HG03432 (cell line): ENCODE data around the gene COQ7.

Source experiments
- ATAC-seq: cut with Tn5 transposase; IDR thresholded peaks from one replicate; pipeline ENCODE4 v1.9.1; 2021; ENCODE audit warnings: mild to moderate bottlenecking, moderate library complexity; ENCODE audit not compliant: unreplicated experiment

COQ7 gene

DNA sequence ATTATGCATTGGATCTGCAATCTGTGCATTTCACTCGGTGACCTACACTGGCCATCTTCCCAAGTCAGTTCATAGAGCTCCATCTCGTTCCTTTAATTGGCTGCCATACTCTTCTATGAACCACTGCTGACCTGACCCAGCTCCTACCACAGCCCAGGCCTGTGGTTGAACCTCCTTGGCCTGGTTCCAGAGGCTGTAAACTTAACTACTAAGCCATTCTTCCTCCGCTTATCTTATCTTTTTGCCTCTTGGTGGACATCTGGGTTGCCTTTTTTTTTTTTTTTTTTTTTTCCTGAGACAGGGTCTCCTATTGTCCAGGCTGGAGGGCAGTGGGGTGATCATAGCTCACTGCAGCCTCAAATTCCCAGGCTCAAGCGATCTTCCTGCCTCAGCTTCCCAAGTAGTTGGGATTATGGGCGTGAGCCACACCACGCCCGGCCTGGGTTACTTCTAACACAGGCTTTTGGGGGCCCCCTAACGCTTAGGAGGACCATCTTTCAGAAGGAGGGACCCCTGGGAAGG, 18.3 kb downstream of the COQ7 start:
- no peak for ATAC-seq

DNA sequence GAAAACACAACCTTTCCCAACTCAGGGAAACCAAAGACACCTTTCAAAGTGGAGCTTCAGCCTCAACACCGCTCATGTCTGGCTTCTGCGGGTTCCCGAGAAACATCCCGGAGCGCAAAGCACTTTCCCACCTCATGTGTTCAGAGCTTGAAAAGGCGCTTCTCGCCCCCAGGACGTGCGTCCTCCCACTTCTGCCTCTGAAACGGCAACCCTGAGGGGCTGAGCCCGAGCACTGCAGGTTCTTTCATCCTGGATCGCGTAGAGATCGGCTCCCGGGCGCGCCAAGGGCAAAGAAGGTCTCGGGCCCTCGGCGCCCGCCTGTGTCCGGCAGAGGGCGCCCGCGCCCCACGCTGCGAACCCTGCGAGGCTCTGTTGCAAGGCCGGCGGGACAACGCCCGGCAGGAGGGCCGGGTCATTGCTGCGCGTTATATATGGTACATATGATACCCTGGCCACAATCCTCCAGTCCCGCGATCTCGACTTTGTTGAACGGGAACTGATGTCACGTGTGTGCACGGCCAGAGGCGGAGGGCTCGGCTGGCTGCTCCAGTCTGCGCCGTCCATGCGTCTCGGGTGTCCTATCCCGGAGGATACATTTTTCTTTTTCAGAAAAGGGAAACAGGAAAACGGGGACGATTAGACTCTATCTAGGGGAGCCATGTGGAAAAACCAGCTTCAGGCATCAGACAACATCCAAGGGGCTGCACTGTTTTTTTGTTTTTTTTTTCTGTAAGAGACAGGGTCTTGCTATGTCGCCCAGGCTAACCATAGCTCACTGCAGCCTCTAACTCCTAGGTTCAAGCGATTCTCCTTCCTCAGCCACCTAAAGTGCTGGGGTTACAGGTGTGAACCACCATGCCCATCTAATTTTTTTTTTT, 19.1 kb downstream of the COQ7 start:
- peak; percentile 87 for ATAC-seq

DNA sequence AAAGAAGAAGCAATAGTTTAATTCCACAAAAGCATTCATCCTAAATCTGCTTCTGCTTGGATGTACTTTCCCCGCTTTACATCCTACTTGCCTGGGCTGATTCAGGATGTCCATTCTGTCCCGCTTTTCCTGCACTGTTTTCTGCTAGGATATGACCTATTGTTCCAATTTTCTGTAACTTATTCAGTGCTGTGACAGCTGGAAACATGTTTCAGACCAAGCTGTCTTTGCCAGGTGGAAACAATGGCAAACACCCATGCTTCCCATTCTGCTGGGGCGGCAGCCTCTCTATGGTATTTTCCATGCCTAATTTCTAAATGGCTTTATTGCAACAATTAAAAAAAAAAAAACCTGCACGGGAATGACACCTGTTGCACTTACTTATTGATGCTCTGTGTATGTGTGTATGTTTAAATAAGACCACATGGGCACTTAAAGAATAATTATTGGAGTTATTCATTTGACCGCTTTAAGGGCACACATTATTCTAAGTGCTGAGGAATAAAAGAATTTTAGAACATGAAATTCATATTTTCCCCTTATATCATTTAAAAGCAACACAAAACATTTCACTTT, 21.0 kb downstream of the COQ7 start:
- ATAC-seq: no peak

DNA sequence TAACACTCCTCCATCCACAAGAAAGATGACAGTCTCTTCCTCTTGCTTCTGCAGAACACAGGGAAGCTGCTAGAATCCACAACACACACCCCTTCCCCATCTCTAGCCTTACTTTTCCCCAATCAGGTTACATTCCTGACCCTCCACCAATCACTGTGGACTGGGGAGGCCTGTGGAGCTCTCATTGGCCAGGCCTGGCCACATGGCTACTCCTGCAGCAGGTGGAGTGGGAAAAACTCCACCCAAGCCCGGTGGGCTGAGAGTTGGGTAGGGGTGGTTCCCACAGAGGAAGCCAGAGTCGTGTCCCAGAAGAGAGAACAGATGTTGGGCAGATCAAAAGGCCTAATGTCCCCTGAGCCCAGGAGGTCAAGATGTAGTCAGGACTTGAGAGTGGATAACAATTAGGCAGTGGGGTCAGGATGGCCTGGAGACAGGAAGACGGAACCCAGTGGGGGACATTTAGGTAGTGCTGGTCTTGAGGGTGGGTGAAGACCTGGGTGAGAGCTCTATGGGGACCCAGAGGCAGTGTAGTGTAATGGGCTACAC, 22.1 kb downstream of the COQ7 start:
- no peak for ATAC-seq

DNA sequence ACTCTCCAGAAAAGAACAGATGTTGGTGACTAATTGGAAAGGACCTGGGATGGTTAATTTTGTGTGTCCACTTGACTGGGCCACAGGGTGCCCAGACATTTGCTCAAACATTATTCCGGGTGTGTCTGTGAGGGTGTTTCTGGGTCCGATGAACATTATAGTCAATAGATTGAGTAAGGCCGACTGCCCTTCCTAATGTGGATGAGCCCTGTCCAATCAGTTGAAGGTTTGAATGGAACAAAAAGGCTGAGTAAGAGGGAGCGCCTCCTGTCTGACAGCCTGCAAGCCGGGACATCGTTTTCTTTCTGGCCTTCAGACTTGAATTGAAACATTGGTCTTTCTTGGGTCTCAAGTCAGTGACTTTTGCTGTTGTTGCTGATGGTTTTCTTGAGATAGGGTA, 23.5 kb downstream of the COQ7 start:
- no peak for ATAC-seq

DNA sequence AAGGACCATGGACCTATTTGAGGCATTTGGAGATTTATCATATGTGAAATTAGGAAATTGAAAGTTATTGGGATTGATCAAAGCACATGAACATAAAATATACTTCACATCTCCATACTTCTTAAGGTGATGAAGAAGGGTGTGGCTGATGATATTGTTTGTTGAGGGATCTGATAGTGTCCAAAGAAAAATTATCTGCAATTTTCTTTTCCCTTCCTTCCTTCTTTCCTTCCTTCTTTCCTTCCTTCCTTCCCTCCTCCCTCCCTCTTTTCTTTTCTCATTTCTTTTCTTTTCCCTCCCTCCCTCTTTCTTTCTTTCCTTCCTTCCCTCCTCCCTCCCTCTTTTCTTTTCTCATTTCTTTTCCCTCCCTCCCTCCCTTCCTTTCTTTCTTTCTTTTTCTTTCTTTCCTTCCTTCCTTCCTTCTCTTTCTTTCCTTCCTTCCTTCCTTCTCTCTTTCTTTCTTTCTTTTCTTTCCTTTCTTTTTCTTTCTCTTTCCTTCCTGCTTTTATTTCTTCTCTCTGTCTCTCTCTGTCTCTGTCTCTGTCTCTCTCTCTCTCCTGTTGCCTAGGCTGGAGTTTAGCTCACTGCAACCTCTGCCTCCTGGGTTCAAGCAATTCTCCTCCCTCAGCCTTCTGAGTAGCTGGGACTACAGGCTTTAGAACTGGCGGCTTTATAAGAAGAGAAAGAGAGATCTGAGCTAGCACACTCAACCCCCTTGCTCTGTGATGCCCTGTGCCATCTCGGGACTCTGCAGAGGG, 25.4 kb downstream of the COQ7 start:
- no peak for ATAC-seq

DNA sequence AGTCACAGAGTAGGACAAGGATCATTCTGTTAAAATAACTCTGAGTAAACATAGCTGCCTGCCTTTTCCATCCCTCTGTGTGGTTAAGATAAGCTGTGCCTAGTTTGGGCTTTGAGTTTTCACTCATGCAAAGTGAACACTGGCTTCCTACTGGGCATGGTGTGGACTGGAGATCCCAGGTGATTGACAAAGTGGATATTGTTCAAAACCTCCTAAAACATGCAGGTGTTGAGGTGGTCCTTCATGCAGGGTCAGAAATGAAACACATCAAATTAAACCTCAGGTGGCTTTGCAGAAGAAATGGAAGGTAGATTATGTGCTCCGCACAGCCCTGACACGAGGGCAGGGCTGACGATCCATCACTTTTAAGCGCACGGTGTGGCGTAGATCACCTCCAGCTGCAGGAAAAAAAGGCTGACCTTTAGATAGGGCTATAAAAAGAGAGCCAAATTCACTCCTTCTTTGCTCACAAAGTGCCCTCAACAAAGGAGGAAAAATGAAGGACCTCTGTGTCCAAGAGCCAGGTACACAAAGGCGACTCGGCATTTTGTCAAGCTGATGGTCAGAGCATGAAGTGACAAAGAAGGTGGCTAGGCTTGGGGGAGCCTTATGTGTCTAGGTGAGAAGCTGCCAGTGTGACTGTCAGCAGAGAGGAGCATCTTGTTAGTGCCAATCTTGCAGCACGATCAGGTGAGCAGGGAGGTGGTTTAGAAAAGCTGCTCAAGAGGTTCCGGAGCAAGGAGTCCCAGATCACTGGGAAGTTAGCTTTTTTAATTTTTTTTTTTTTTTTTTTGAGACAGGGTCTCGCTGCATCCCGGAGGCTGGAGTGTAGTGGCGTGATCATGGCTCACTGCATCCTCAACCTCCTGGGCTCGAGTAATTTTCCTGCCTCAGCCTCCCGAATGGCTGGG, 26.5 kb downstream of the COQ7 start:
- no peak for ATAC-seq

DNA sequence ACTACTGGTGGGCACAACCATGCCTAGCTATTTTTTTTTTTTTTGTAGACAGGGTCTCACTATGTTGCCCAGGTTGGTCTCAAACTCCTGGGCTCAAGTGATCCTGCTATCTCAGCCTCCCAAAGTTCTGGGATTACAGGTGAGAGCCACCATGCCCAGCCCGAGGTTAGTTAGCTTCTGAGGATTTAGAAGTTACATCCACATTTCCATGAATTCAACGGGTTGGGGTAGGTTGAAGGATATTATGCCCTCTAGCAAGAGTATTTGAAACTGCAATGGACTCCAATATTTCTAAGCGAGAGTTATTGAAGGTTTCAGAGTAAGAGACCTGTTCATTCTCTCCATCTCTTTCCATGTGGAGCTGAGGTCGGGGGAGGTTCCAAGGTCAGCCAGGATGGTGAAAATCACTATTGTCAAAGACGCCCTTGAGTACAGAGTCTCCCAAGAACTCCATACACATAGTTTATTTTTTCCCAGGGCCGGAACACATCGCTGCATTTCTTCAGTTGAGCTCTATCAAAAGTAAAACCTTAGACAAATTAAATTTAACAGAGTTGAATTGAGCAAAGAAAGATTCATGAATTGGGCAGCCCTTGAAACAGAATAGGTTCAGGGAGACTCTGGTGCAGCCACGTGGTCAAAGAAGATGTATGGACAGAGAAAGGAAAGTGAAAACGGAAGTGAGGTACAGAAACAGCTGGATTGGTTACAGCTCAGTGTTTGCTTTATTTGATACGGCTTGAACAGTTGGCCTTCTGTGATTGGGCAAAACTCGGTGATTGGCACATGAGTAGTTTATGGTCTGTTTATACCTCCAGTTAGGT, 27.3 kb downstream of the COQ7 start:
- ATAC-seq: no peak

DNA sequence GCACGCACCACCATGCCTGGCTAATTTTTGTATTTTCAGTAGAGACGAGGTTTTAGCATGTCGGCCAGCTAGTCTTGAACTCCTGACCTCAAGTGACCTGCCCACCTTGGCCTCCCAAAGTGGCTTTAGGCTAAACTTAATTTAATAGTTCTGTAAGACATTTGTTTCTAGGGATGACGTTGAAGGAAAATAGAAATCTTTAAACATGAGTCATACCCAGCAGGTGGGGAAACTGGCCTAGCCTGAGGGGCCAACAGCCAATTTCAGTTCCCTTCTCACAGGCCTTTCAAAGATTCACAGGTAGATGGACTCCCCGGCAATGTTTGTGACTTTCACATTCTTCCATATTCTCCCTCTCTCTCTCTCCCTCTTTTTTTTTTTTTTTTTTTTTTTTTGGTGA, 28.2 kb downstream of the COQ7 start:
- no peak for ATAC-seq

DNA sequence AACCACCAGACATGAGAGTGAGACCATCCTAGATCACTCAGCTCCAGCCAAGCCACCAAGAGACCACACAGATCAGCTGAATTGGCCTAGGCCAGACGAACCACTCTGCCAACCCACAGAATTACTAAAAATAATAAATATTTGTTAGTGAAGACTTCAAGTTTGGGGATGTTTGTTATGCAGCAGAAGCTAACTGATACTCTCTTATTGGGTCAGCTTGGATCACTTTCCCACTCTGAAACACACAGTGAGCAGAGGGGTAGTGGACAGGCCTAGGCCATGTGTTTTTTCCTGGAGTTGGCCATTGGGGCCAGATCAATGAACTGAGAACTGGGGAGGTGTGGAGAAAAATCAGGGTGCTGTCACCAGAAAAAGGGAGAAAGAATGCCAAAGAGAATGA, 30.8 kb downstream of the COQ7 start:
- ATAC-seq: no peak

DNA sequence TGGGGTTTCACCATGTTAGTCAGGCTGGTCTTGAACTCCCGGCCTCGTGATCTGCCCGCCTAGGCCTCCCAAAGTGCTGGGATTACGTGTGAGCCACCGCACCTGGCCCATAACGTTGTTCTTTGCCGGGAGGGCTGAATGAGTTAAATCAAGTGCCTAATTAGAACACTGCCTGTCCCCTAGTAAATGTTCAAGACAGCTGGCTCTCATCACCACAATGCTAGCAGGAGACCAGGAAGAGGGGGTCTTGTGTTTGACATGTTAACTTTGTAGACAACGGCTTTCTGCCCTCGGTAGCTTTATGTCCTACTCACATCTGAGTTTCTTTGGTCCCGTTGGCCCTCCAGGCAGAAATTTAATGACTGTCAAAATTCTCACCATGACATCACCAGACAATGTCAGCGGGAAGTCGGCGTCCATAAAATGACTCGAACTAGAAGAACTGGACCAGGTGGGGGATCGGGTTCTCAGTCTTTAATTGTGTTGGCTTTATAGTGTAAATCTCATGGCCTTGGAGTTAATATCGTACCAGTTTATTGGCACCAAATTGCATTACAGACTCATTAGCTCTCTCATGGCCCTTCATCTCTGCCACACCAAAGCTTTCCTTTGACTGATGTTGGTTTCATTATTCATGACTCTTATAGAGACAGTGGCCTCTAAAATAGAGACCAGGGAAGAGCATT, 34.9 kb downstream of the COQ7 start:
- no peak for ATAC-seq

DNA sequence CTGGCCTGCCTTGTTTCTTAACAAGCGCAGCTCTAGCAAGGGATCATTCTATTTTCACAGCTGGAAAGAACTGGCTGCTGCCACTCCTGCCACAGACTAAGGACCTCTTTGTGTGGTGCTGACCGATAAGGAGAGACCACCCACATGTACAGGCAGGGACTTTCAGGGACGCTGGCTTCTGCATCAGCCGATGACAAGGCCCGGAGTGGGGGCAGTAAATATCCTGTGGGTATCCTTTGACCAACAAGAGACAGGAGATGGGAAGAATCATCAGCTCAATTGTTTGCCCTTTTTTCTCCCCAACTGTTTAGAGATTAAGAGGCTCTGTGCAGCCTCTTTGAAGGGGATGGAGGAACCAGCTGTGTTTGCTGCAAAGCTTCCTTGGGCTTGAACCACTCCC, 37.2 kb downstream of the COQ7 start:
- no peak for ATAC-seq

DNA sequence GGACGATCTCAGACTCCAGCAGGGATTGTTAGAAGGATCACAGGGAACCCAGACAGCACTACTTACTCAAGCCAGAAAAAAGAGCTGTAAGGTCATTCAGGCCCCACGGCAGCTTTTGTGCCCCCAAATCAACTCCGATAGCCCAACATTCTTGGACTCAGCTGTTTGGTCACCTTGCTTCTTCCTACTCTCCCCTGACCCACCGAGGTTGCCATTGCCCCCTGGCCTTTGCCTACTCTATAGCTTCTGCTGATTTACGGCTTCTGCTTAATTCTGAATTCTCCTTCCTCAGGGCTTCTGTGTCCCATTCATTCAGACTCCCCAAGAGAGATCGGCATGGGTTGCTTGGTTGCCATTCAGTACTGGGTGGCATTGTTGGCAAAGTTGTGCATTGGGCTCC, 37.7 kb downstream of the COQ7 start:
- ATAC-seq: no peak

DNA sequence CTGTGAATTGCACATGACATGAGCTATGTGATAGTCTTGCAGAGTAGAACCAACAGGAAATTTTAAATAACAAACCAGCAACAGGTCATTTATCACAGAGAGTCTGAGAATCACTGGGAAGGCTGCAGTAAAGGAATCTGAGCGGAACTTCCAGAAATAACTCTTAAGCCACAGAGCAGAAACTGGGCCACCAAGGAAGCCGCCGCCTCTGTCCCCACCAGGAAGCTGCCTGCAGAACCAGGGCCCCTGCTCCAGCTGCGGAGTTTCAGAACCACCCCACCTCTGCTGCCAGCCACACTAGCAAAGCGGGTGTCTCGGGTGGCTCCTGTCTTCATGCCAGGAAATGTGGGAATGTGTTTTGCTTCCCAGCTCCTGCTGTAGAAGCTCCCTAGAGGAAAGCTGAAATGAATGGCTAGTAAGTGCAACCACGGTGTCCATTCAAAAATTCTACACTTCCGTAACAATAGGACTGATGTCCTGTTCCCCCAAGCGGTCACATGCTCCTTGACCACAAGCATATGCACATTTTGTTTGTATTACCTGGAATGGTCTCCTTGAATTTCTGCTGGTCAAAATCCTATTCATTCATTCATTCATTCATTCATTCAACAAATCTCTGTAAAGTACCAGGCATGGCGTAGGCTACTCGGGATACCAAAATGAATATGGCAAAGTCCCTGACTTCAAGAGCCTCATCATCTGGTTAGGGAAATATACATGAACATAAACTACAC, 38.6 kb downstream of the COQ7 start:
- no peak for ATAC-seq

DNA sequence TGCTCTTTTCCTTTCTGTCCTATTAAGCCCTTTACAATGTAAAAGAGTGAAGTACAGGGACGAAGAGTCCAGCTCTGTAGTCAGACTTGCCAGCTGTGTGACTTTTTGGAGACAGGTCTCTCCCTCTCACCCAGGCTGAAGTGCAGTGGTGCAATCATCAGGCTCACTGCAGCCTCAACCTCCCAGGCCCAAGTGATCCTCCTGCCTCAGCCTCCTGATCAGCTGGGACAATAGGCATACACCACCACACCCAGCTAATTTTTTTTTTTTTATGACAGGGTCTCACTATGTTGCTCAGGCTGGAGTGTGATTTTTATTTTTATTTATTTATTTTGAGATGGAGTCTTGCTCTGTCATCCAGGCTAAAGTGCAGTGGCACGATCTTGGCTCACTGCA, 39.2 kb downstream of the COQ7 start:
- no peak for ATAC-seq

DNA sequence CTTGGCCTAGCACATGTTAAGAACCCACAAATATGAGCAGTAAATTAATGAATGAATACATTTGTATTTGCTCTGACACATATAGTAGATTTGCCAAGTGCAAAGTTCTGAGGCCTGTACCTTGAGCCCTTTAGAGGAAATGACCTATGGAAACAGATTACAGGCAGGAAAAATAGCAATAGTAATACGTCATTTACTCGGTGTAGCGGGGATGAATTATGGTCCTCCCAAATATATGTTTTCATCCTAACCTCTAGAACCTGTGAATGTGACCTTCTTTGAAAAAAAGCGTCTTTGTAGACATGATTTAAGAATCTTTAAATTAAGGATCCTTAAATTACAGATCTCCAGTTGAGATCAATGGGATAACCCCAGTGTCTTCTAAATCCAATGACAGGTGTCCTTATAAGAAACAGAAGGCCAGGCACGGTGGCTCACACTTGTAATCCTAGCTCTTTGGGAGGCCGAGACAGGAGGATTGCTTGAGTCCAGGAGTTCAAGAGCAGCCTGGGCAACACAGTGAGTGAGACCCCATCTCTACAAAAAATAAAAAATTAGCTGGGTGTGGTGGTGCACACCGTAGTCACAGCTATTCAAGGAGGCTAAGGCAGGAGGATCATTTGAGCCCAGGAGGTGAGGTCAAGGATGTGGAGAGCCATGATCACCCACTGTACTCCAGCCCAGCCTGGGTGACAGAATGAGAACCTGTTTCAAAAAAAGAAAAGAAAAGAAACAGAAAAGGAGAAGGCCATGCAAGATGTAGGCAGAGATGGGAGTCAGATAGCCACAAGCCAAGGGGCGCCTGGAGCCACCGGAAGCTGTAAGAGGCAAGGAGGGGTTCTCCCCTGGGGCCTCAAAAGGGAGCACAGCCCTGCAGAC, 41.2 kb downstream of the COQ7 start:
- no peak for ATAC-seq

DNA sequence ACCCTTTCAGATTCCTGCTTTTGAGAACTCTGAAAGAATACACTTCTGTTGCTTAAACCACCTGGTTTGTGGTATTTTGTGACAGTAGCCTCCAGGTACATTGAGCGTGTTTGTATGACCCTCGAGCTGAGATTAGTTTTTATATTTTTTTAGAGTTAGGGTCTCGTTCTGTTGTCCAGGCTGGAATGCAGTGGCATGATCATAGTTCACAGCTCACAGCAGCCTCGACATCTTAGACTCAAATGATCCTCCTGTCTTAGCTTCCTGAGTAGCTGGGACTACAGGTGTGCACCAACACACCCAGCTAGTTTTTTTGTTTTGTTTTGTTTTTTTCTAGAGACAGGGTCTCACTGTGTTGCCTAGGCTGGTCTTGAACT, 41.9 kb downstream of the COQ7 start:
- ATAC-seq: no peak
